ENCODE measurements around the gene C11orf91.

Gene C11orf91

DNA sequence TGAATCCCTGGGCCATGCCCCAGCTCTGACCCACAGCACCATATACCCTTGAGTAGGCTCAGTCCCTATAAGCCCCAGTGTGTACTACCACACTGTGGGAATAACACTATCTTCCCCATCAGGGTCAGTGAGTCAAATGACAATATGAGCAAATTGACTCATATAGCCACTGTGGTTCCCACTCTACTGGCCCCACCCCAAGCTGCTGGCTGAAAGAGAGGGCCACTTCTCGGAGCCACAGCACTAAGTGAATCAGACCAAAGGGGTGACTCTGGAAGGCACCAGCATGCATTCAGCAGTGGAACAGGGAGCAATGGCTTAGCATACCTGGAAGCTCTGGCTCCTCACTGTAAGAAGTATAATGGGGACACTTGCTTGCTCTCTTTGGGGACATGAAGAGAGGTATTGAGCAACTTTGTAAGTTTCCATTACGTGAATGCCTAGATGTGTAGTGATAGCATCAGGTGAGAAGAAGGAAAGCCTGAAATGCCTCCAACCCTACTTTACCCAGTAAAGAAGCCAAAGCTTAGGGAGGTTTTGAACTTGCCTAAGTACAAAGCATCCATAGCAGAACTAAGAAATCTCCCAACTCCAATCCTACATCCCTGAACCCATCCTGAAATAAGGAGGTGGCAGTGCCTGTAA, 22.1 kb upstream of the C11orf91 start:
- TF ChIP-seq Cebpa-rat (IDR thresholded peaks at IDR 0.05) = no peak
- no peak overlapping the region for H3K9ac ChIP-seq
- H4K20me1 ChIP-seq = peaks cover 59% of the 10 kb centered on the region
- H3K9me3 ChIP-seq = no peaks in the 10 kb centered on the region
- H3K36me3 ChIP-seq = peaks cover 52% of the 10 kb centered on the region
- H3K4me3 ChIP-seq = no peak overlapping the region
- no peaks in the 10 kb centered on the region for H3K27me3 ChIP-seq
- H3K4me1 ChIP-seq = peaks cover 32% of the 10 kb centered on the region
- H3K27ac ChIP-seq = no peak overlapping the region
- peak overlapping the region; percentile 78 for H3K4me2 ChIP-seq

DNA sequence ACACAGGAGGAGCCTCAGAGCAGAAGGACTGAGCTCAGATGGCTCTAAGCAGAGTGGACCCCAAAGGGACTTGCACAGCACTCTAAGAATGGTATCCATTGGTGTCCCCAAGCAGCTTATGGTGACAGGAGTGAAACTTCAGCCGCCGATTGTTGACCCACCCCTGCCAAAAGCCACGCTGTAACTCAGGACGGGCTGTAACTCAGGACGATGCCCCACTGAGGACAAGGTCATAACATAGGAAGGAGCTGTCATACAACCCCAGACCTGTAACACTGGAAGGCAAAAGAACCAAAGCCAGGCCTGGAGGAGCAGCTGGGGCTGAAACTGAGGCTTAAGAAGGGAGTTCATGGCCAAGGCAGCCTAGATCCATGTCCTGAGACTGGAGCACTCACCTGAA, 21.4 kb upstream of the C11orf91 start:
- peaks cover 32% of the 10 kb centered on the region for H3K4me1 ChIP-seq
- H3K36me3 ChIP-seq = peaks cover 60% of the 10 kb centered on the region
- H3K4me2 ChIP-seq = no peak overlapping the region
- H3K27ac ChIP-seq = no peak overlapping the region
- no peaks in the 10 kb centered on the region for H3K27me3 ChIP-seq
- no peaks in the 10 kb centered on the region for H3K9me3 ChIP-seq
- peaks cover 66% of the 10 kb centered on the region for H4K20me1 ChIP-seq
- H3K4me3 ChIP-seq = no peak overlapping the region
- TF ChIP-seq Cebpa-rat (IDR thresholded peaks at IDR 0.05) = no peak
- H3K9ac ChIP-seq = no peak overlapping the region

DNA sequence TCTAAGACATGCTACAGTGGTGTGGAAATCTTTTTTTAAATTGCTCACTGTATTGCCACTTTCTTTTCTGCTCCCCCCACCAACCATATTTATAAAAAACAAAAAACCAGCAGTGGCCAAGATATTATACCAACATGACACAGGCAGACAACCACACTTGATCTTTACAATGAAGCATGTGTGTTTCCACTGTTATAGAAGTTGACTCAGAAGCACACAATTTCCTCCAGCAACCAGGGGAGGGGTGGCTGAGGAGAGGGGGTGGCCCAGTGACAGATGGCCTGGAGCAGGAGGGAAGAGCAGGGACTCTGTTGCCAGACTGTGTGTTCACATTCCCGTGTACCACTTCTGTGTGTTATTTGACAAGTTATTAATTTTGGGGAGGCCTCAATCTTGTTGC, 20.8 kb upstream of the C11orf91 start:
- H3K36me3 ChIP-seq = peaks cover 65% of the 10 kb centered on the region
- H3K4me2 ChIP-seq = no peak overlapping the region
- H3K27me3 ChIP-seq = no peaks in the 10 kb centered on the region
- H3K9ac ChIP-seq = no peak overlapping the region
- peaks cover 72% of the 10 kb centered on the region for H4K20me1 ChIP-seq
- no peak overlapping the region for H3K4me3 ChIP-seq
- no peaks in the 10 kb centered on the region for H3K9me3 ChIP-seq
- H3K4me1 ChIP-seq = peaks cover 32% of the 10 kb centered on the region
- no peak overlapping the region for H3K27ac ChIP-seq
- no peak for TF ChIP-seq Cebpa-rat (IDR thresholded peaks at IDR 0.05)

- H3K4me3 ChIP-seq = no peak overlapping the region
- peaks cover 65% of the 10 kb centered on the region for H4K20me1 ChIP-seq
- no peak overlapping the region for H3K9ac ChIP-seq
- H3K36me3 ChIP-seq = peaks cover 79% of the 10 kb centered on the region
- no peak overlapping the region for H3K27ac ChIP-seq
- no peaks in the 10 kb centered on the region for H3K9me3 ChIP-seq
- no peaks in the 10 kb centered on the region for H3K27me3 ChIP-seq
- H3K4me1 ChIP-seq = peaks cover 21% of the 10 kb centered on the region
- no peak overlapping the region for H3K4me2 ChIP-seq
- no peak for TF ChIP-seq Cebpa-rat (IDR thresholded peaks at IDR 0.05)
These were observed 19.0 kb upstream of the C11orf91 start for GRCh38 chr11:33719587-33719986.

DNA sequence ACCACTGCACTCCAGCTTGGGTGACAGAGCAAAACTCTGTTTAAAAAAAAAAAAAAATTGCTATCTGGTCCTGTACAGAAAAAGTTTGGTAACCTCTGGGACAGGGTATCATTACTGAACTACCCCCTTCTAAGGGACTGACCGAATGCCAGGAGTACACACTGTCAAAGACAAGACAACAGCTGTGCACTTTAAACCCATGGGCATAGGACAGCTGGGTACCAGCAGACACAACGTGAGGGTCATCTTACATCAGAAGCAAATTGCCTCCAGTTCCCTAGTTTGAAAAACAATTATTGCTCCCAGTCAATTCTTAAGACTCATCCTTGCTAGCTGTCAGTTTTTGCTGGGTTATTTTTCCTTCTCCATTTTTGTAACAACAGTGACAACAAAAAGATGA, 17.8 kb upstream of the C11orf91 start:
- Histone ChIP-seq H3K27me3 (no peaks in the 10 kb centered on the region), H4K20me1 (peaks cover 63% of the 10 kb centered on the region), H3K9me3 (no peaks in the 10 kb centered on the region), H3K36me3 (peaks cover 89% of the 10 kb centered on the region), H3K4me2 (no peak overlapping the region), H3K4me3 (no peak overlapping the region), H3K4me1 (peaks cover 9% of the 10 kb centered on the region), H3K9ac (no peak overlapping the region), H3K27ac (no peak overlapping the region)
- TF ChIP-seq Cebpa-rat (IDR thresholded peaks at IDR 0.05) = no peak

- H3K9me3 ChIP-seq = no peaks in the 10 kb centered on the region
- TF ChIP-seq Cebpa-rat (IDR thresholded peaks at IDR 0.05) = no peak
- H3K36me3 ChIP-seq = peaks cover 88% of the 10 kb centered on the region
These were observed 15.6 kb upstream of the C11orf91 start for GRCh38 chr11:33716243-33716642.

GRCh38 chr11:33713856-33714398, 13.3 kb upstream of the C11orf91 start:
- Histone ChIP-seq H3K9me3 (no peaks in the 10 kb centered on the region), H4K20me1 (peaks cover 38% of the 10 kb centered on the region), H3K4me3 (no peak overlapping the region), H3K36me3 (peaks cover 84% of the 10 kb centered on the region), H3K27ac (no peak overlapping the region), H3K4me1 (no peaks in the 10 kb centered on the region), H3K4me2 (no peak overlapping the region), H3K9ac (no peak overlapping the region), H3K27me3 (no peaks in the 10 kb centered on the region)
- no peak for TF ChIP-seq Cebpa-rat (IDR thresholded peaks at IDR 0.05)

More at GRCh38 chr11:33716243-33716642, 15.6 kb upstream of the C11orf91 start:
- H3K27me3 ChIP-seq = no peaks in the 10 kb centered on the region
- H3K27ac ChIP-seq = no peak overlapping the region
- H3K4me1 ChIP-seq = no peaks in the 10 kb centered on the region
- H3K9ac ChIP-seq = no peak overlapping the region
- no peak overlapping the region for H3K4me2 ChIP-seq
- no peak overlapping the region for H3K4me3 ChIP-seq
- peaks cover 49% of the 10 kb centered on the region for H4K20me1 ChIP-seq

DNA sequence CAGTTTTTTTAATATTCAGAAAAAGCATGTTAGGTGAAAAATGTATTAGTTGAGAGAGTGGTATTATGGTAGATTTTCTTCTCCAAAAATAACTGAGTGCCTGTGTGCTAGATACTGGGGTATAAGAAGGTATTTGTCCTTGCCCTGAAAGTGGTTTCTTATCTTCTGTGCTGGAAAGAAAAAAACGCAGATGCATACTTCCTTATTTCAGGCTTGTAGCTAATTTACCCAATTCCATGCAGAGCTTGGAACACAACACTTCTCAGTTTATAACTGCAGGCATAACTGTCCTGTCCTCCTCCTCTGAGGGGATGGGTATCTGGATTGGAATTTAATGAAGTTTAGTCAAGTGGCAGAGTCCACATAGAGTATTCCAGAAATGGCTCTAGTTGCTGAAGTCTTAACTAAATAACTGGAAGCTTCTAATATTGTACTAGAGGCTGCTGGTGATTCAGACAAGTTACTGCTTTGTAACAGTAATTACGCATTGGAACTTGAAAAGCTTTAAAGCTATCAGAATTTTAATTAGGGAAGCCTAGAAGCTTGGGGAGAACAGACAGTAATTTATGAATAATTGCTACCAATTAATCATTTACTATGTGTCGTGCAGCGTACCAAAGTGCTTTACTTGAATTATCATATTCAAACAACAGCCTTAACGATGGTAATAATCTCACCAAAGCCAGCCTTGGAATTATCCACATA, 12.7 kb upstream of the C11orf91 start:
- H3K4me3 ChIP-seq = no peak overlapping the region
- TF ChIP-seq Cebpa-rat (IDR thresholded peaks at IDR 0.05) = no peak

GRCh38 chr11:33712436-33712835, 11.8 kb upstream of the C11orf91 start:
- Histone ChIP-seq H3K9me3 (no peaks in the 10 kb centered on the region), H4K20me1 (peaks cover 24% of the 10 kb centered on the region), H3K9ac (no peak overlapping the region), H3K4me1 (no peaks in the 10 kb centered on the region), H3K27me3 (no peaks in the 10 kb centered on the region), H3K4me3 (no peak overlapping the region), H3K27ac (no peak overlapping the region), H3K4me2 (no peak overlapping the region), H3K36me3 (peaks cover 84% of the 10 kb centered on the region)
- TF ChIP-seq Cebpa-rat (IDR thresholded peaks at IDR 0.05) = no peak

More for the DNA sequence above, 12.7 kb upstream of the C11orf91 start:
- Histone ChIP-seq H3K27me3 (no peaks in the 10 kb centered on the region), H3K27ac (no peak overlapping the region), H4K20me1 (peaks cover 33% of the 10 kb centered on the region), H3K9me3 (no peaks in the 10 kb centered on the region), H3K4me2 (no peak overlapping the region), H3K9ac (no peak overlapping the region), H3K4me1 (no peaks in the 10 kb centered on the region), H3K36me3 (peaks cover 83% of the 10 kb centered on the region)

- no peak overlapping the region for H3K4me2 ChIP-seq
- H3K36me3 ChIP-seq = peaks cover 83% of the 10 kb centered on the region
- H3K27me3 ChIP-seq = no peaks in the 10 kb centered on the region
- no peak overlapping the region for H3K4me3 ChIP-seq
- H3K4me1 ChIP-seq = no peaks in the 10 kb centered on the region
- 0 out of 2 replicates have a peak, but pooled peaks cover 13% of the 10 kb centered on the region for H4K20me1 ChIP-seq
- H3K27ac ChIP-seq = no peak overlapping the region
- TF ChIP-seq Cebpa-rat (IDR thresholded peaks at IDR 0.05) = no peak
- no peak overlapping the region for H3K9ac ChIP-seq
- H3K9me3 ChIP-seq = no peaks in the 10 kb centered on the region
These were observed 8.8 kb upstream of the C11orf91 start for GRCh38 chr11:33709466-33709865.

All from BLaER1 (cell line).